A673 (cell line): ENCODE data around the gene VTA1.

Source experiments
- EZH2 ChIP-seq: fragments of 200-600 bp; sonication (generic); IDR thresholded peaks from 2 replicates; pipeline ENCODE4 v1.6.1; 2017; ENCODE audit warnings: borderline replicate concordance, low read depth, mild to moderate bottlenecking, mixed read lengths, antibody characterized with exemption, low read length; ENCODE audit not compliant: poor library complexity, severe bottlenecking
- TF ChIP-seq, protein P1 (sequence below): fragments of 300-800, 200-600 bp; sonication (generic); conservative IDR thresholded peaks from 2 replicates; pipeline ENCODE4 v1.5.1; 2017; ENCODE audit warnings: low read depth, mild to moderate bottlenecking, antibody characterized with exemption, low read length, moderate library complexity, mixed read lengths

DNA sequence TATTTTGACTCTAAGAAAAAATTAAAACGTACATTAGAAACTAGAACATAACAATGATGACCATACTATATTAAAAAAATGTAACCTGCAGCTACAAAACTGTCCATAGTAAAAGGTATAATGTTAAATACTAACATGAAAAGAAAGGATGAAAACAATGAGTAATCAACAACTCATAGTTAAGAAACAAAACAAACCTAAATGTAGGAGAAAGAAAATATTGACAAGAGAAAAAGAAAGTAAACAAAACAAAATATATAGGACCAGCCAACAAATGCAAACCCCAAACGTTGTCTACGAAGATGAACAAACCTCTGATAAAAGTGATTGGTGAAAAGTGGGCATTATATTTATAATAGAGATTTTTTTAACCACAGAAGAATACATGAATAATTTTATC lies 113.7 kb downstream of the VTA1 start:
- TF ChIP-seq, protein P1, sequence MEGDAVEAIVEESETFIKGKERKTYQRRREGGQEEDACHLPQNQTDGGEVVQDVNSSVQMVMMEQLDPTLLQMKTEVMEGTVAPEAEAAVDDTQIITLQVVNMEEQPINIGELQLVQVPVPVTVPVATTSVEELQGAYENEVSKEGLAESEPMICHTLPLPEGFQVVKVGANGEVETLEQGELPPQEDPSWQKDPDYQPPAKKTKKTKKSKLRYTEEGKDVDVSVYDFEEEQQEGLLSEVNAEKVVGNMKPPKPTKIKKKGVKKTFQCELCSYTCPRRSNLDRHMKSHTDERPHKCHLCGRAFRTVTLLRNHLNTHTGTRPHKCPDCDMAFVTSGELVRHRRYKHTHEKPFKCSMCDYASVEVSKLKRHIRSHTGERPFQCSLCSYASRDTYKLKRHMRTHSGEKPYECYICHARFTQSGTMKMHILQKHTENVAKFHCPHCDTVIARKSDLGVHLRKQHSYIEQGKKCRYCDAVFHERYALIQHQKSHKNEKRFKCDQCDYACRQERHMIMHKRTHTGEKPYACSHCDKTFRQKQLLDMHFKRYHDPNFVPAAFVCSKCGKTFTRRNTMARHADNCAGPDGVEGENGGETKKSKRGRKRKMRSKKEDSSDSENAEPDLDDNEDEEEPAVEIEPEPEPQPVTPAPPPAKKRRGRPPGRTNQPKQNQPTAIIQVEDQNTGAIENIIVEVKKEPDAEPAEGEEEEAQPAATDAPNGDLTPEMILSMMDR = no peak
- TF ChIP-seq EZH2 = no peak
